SK-MEL-5 (cell line): ENCODE measurements around the gene TMEM203. TPM values are rescaled to one million over a fixed set of nuclear protein-coding genes. Genes with fewer than 3 reads are reported as not detected.

Experiments
- DNase-seq: peaks from one replicate; pipeline ENCODE4 v3.0.0-alpha.2; 2016; ENCODE audit warnings: low read depth, low spot score
- in situ Hi-C: cut with HindIII; loops from 2 replicates; pipeline ENCODE4 v1.10.0; 2016; ENCODE audit warnings: low sequenced_read_pairs, high pct_unique_total_duplicates, low pct_unique_long_range_greater_than_20kb
- polyA plus RNA-seq, 2 experiments: library from polyadenylated mRNA; depleted of rRNA; stranded (reverse); fragments of >200 nt; gene quantifications; 2 replicates each; pipeline ENCODE4 v1.2.3, GENCODE V29; 2015
- total RNA-seq: library from RNA; depleted of rRNA; stranded (reverse); fragments of >200 nt; shearing (Covaris generic); gene quantifications from 2 replicates; pipeline ENCODE4 v1.2.3, GENCODE V29; 2014; rRNA removed

Gene TMEM203
- total RNA-seq, result 38.3 and 44.1 TPM in 2 replicates
- 53.3 TPM in 2 replicates for polyA plus RNA-seq (2015; cell fraction: cytosol; rRNA removed)
- polyA plus RNA-seq (2015; cell fraction: nucleus; rRNA removed), result 17.8 and 21.7 TPM in 2 replicates

GRCh38 chr9:137205126-137206069 lies at the start of gene TMEM203, which contains the start of gene NDOR1:
Gene TMEM203 (minus strand): TSS chr9:137205648. CDS start chr9:137205414, 234 bp downstream.
Gene NDOR1 (plus strand): TSS chr9:137205700. CDS start chr9:137205778, 78 bp downstream.
- in situ Hi-C loops, result no loop called here
- DNase-seq, result peak; percentile 83

GRCh38 chr9:137254624-137255447 lies 49.4 kb upstream of the TMEM203 start, which contains the start of gene NELFB:
Gene NELFB (plus strand): TSS chr9:137255327.
- in situ Hi-C loops, result no loop called here
- DNase-seq, result peak; percentile 86

DNA sequence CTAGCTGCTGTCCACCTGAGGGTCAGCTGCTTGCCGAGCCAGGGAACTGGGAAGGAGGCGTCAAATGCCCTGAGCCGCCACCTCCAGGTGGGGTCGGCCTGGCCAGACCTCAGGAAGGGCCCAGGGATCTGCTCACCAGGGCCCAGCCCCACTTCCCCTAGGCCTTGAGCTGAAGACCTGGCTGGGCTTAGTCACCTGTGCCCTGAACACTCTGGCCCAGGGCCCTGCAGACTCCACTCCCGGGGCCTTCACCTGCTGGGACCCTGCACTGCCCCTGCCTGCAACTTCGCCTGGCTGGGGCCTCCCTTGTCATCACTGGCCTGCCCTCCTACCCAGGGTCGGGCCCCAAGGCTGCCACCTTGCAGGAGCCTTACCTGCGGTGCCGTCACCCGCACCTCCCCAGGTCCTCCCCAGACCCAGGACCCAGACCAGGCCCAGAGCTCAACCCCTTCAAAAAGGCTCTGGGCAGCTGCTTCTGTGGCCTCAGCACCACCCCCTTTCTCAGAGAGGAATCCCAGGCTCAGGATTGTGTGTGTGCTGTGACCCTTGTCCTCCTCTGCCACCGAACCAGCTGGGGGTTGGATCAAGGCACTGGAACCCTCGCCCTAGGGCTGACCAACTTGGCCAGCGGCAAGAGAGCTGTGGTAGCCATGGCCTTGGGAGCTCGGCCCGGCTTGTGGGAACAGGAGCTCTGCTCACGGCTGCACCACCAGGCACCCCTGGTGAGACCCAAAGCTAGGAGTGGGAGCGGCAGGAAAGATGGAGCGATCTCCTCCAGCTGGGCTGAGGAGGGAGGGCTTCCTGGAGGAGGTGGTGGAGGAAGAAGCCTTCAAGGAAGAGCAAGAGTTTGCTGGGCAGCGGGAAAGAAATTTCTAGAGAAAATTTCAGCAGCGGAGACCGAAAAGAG lies 48.5 kb upstream of the TMEM203 start:
- DNase-seq, result no peak
- in situ Hi-C loops, result no loop called here

DNA sequence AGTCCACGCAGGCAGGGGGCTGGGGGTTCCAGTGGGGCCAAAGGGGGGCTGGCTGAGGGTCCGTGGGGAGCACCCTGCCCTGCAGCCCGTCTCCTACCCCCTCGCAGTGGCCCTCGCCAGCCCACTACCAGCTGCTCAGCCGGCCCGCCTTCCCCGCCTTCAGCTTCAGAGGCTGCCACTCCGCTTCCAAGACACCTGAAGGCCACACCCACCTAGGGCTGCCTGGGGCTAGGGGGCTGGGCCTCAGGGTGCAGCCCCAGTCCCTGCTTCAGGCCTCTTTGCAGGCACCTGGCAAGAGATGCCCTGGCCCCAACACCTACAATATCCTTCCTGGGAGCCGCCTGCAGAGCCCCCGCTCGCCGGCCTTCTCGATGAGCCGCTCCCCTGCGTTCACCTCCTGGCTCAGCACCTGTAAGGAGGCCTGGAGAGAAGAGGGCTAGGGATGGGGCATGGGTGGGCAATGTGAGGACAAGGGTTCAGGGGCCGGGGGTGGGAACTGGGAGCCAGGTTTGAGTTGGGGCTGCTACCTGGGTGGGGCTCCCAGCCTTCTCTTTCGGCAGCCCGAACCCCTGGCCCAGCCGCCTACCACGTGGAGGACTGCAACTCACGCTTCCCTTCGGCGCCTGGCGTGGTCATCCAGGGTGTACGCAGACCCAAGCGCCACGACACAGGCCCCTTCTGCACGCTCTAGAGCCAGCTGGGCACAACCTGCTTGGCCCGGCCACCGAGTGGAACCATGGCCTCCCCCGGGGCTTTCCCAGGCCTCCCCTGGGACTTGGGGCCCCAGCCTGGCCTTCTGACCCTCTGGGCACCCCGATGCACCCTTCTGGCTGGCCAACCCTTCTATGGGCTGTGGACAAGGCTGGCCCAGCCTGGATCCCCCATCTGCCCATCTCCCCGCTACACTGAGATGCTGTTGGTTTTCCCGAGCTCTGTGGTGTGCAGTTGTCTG lies 47.4 kb upstream of the TMEM203 start:
- in situ Hi-C loops, result no loop called here
- no peak for DNase-seq

- DNase-seq, result no peak
- in situ Hi-C loops, result no loop called here
Measured at GRCh38 chr9:137251490-137252268, 46.2 kb upstream of the TMEM203 start.

DNA sequence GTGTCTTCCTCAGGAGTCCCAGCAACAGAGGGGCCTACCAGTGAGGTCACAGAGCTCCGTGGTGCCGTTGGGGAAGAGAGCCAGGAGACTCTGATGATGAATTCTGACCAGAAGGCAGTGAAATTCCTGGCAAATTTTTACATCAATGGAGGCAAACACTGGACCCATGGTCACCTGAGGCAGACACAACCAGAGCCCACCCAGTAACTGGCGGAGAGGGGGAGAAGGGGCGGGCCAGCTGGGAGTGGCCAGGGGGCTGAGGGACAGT lies 45.7 kb upstream of the TMEM203 start, which contains the start of gene STPG3:
TSS of gene STPG3 (plus strand) at position 93 of the 268 bp plus-strand sequence. CDS start at position 94, 1 bp downstream.
- in situ Hi-C loops, result no loop called here
- no peak for DNase-seq

GRCh38 chr9:137250329-137251193 lies 45.1 kb upstream of the TMEM203 start:
- in situ Hi-C loops, result no loop called here
- no peak for DNase-seq

GRCh38 chr9:137247916-137248175 lies 42.4 kb upstream of the TMEM203 start:
- no peak for DNase-seq
- in situ Hi-C loops, result no loop called here

GRCh38 chr9:137247135-137247915 lies 41.9 kb upstream of the TMEM203 start:
- in situ Hi-C loops, result no loop called here
- no peak for DNase-seq

DNA sequence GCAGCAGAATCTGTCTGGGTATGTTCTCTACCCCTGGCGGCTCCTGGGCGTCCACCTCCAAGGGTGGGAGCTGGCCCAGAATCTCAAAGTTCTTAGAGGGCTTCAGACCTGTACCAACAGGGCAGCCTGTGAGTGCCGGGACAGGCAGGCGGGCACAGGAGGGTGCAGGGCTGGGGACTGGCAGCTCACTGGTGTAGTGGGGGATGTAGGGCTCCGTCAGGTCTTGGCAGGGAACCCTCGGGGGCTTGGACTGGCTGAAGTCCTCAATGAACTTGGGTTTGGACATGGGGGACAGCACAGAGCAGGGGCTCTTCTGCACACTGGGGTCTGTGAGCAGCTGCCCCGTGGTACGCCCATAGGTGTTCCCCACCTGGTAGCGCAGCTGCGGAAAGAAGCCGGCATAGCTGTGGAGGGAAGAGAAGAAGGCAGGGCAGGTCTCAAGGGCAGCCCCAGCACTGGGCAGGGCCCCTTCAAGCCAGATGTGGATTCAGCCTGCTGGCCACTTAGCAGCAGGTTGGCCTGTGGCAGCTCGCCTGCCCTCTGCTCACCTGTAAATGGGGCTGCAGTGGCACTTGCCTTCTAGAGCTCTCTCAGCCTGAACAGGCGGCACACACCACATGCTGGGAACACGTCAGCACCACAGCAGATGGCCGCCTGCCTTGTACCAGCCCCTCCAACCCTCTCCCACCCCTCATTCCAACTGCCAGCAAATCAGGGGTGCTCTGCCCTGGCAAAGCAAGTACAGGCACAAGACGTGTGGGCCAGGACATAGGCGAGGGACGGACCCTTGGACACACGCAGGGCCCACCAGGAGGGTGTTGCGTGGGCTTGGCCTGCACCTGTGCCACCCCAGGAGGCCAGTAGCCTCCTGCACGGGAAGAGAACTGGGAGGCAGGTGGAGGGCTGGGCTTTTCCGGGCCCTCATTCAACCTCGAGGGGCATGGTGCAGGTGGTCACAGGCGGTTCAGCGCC lies 40.3 kb upstream of the TMEM203 start:
- in situ Hi-C loops, result no loop called here
- no peak for DNase-seq

DNA sequence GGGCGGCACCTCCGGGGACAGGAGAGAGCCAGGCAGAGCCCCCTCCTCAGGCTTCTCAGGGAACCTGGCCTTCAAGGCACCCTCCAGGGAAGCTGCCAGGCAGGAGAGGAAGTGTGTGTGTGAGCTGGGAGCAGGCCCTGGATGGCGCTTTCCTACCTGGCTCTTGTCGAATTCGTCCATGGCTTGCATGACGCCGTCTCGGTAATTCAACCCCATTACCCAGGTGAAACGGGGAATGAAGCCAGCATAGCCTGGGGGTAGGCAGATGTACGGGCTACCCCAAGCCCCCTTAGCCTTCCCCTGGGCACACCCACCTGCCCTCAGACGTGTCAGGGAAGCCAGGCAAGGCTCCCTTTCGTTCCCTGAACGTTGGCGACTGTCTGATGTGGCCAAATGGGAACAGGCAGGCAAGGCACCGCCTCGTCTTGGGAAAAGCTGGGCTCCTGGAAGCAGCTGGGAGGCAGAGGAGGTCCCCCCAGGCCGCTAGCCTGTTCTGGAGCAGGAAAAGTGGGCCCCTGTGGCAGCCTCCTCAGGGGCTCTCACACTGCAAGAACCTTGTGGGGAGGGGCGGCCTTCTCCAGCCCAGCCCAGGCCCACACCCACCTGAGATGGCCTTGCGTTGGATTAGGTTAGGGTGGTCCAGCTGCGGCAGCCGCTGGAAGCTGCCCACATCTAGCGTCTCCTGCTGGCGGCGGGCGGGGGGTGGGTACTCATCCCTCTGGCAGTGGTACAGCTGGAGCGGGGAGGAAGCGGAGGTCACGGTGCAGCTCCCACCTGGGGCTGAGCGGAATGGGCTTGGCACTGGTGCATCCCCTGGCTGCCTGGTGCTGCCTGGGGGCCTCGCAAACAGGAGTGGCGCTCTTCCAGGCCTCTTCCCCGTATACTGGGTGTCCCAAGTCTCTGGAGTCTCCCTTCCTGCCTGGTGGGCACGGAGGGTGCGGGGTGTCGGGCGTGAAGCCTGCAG lies 39.3 kb upstream of the TMEM203 start:
- no peak for DNase-seq
- in situ Hi-C loops, result no loop called here
